Measurements from ENCODE around the gene NINL.

GRCh38 chr20:25461281-25461650 is 124.1 kb downstream of the NINL start:
- TF ChIP-seq EP300 (IDR thresholded peaks at IDR 0.05): no peak
- TF ChIP-seq CTCF (IDR thresholded peaks at IDR 0.05): no peak

All from upper lobe of left lung (tissue), 4 donors.